GM21723 (cell line): ENCODE results near the gene ZSWIM5.
"Not testable (repeated sequence)": the region's sequence is repeated elsewhere in the genome, so short reads cannot be mapped to it uniquely, and the experiment has no call there.

Source experiments
- ATAC-seq: cut with Tn5 transposase; IDR thresholded peaks from one replicate; pipeline ENCODE4 v1.9.1; 2021; ENCODE audit warnings: mild to moderate bottlenecking, moderate library complexity; ENCODE audit not compliant: unreplicated experiment

Gene ZSWIM5

DNA sequence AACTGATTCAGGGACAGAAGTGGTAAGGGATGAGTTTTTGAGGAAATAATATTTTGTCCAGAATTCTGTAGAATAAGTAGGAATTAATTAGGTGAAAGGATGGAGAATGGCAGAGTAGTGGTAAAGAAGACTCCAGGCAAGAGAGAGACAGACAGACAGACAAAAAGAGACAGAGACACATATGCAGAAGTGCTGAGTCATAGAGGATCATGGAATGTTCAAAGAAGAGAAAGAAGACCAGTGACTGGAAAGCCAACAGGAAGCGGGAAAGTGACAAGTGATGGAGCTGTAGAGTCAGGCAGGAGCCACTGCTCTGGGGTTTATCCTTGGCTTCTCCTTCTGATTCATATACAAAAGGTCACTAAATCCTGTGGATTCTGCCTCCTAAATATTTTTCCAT lies 108.5 kb downstream of the ZSWIM5 start:
- ATAC-seq = no peak

DNA sequence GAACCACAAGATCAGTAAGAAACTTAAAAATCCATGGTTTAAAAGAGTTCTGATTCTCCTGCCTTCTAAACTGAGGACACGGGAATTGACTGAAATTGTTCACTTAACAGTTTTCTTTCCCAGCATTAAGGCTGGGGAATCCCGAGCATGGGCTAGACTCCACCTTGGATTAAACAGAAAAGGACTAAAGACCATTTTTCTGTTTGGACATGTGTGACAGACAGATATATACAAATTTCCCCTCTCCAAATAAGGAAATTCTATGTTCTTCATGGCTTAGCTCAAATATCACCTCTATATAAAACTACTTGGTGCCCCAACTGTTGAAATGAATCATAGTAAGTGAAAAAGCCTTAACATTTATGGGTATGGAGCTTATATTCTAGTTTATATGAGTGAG lies 109.3 kb downstream of the ZSWIM5 start:
- no peak for ATAC-seq

DNA sequence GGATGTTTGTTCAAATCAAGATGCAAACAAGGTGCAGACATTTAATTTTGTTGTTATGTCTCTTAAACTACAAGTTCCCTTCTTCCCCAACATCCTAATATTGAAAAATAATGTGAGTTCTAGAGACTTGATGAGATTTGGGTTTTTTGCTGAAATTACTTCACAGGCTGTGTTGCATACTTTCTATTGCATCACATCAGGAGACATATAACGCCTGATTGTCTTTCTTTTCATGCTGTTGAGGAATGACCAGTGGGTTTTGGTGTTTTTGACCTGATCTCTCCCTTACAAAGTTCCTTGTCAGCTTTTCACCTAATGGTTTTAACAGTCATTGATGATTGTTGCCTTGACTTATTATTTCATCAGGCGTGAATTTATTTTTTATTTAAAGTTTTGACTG lies 111.0 kb downstream of the ZSWIM5 start:
- ATAC-seq = no peak

DNA sequence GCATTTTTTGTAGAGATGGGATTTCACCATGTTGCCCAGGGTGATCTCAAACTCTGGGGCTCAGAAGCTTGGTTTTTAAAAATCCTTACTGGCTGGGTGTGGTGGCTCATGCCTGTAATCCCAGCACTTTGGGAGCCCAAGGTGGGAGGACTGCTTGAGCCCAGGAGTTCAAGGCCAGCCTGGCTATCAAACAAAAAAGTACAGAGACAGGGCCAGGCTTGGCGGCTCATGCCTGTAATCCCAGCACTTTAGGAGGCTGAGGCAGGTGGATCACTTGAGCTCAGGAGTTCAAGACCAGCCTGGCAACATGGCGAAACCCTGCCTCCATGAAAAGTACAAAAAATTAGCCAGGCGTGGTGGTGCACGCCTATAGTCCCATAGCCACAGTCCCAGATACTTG lies 112.0 kb downstream of the ZSWIM5 start:
- not testable (repeated sequence) for ATAC-seq

DNA sequence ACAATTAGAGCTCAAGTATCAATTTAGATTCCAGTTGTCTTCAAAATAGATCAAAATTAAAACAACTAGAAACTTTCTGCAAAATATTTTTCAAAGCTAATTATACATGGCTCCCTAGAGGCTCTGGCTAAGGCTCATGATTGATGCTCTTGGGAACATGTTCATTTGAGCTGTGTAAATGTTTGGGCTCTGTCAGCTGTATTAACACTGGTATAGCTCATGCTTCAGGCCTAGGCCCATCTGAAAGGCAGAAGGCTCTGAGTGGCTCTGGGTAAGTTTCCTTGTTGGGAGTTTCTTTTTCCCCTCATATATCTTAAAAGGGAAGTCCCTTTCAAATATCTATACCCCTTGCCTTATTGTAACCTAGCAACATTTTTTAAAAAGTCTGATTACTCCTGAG lies 113.1 kb downstream of the ZSWIM5 start:
- no peak for ATAC-seq

DNA sequence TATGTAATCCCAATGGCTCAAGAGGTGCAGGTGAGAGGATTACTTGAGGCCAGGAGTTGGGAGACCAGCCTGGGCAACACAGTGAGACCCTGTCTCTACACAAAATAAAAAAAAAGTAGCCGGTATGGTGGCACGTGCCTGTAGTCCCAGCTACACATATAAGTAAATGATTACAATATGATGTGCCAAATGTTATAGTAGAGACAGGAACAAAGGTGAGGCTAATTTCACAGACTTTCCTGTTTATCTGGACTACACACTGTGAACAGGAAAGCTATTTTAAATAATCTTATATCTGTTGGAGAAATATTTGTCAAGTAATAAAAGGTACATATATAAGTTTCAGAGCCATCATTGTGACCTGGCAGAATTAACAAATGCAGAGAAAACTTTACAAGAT lies 116.7 kb downstream of the ZSWIM5 start:
- no peak for ATAC-seq

DNA sequence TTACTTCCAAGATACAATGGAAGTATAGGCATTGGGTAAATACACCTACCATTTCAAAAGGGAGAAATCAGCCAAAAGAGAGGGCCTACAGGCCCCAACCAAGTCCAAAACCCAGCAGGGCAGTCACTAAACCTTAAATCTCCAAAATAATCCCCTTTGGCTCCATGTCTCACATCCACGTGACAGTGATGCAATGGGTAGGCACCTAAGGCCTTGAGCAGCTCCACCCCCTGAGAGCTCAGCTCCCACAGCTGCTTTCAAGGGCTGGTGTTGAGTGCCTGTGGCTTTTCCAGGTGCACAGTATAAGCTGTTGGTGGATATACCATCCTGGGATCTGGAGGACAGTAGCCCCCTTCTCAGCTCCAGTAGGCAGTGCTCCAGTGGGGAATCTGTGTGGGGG lies 121.8 kb downstream of the ZSWIM5 start:
- ATAC-seq = no peak

DNA sequence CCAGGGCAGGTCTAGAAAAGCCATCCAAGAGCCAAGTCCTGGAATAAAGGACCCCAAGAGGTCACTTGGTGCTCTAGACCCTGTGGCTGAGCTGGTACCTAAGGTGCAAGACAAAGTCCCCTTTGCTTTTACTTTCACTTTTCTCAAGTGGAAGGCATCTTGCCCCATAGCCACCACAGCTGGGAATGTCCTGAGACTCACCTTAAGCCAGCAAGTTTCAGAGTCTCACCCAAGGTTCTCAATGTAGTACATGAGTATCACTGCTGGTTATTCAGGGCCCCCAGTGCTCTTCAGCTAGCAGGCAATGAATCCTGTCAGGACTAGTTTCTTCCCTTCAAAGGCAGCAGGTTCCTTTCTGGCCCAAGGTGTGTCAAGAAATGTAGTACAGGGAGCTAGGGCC lies 126.9 kb downstream of the ZSWIM5 start:
- ATAC-seq = no peak

DNA sequence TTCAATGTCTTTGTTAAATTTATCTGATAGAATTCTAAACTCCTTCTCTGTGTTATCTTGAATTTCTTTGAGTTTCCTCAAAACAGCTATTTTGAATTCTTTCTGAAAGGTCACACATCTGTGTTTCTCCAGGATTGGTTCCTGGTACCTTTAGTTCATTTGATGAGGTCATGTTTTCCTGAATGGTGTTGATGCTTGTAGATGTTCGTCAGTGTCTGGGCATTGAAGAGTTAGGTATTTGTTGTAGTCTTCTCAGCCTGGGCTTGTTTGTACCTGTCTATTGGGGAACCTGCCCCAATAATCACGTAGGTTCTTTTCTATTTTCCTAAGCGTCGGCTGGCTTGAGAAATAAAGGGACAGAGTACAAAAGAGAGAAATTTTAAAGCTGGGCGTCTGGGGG lies 129.4 kb downstream of the ZSWIM5 start:
- ATAC-seq = not testable (repeated sequence)

DNA sequence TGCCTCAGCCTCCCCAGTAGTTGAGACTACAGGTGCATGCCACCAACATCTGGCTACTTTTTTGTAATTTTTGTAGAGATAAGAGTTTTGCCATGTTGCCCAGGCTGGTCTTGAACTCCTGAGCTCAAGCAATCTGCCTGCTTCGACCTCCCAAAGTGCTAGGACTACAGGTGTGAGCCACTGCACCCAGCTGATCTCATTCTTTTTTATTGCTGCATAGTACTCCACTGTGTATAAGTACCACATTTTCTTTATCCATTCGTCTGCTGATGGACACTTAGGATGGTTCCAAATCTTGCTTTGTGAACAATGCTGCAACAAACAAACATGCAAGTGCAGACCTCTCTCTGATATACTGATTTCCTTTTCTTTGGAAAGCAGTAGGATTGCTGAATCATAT lies 134.8 kb downstream of the ZSWIM5 start:
- no peak for ATAC-seq

DNA sequence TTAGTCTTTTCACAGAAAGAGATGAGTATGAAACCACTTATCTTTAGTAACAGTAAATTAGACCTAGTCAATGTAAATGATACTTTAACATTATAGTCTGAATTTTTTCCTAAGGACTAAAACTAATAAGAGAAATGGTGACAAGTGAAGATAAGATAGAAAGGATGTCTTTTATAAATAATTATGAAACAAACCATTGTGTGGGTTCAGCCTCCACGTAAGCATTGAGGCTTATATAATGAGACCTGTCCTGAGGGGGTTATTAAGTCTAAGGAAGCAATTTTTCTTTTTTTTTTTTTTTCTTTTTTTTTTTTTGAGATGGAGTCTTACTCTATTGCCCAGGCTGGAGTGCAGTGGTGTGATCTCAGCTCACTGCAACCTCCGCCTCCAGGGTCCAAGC lies 138.6 kb downstream of the ZSWIM5 start:
- ATAC-seq = no peak

DNA sequence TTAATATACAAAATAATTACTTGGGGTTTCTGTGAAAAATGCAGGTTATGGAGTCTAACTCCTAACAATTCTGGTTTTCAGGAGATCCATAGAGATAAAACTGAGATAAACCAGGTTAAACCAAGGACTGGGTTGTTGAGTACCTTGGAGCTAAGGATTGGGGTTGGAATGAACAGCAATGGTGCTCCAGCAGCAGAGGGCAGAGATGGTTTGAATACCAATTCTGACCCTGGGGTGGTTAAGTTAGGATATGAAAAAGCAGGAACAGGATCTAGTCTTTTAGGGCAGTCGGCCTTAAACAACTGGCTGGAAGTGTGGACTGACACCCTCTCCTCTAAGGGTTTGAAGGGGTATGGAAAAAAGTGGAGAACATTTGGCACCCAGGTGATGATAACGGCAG lies 141.3 kb downstream of the ZSWIM5 start:
- ATAC-seq = no peak

DNA sequence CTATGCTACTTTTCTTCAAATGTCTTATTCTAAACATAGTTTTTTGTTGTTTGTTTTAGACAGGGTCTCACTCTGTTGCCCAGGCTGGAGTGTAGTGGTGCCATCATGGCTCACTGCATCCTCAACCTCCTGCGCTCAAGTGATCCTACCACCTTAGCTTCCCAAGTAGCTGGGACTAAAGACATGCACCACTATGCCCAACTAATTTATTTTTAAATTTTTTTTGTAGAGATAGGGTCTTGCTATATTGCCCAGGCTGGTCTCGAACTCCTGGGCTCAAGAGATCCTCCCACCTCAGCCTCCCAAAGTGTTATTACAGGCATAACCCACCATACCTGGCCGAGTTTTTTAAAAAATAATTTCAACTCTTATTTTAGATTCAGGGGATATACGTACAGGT lies 143.9 kb downstream of the ZSWIM5 start:
- not testable (repeated sequence) for ATAC-seq

DNA sequence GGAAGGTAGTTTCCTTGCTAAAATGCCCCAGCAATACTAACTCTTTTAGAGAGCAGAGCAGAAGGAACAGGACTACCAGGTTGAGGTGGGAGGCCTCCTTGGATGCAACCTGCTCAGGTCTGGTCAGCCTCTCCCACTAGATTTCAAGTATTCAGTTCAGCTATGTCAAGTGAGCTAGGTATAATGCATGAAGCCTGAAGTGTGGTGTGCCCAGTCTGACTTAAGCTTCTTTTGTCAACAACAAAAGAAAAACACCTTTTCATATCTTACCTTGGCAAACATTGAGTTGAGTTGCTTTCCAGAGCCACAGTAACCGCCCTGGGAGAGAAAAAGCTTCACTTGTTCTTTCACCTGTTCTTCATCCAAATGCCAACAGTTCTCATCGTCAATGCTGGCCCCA lies 146.6 kb downstream of the ZSWIM5 start:
- no peak for ATAC-seq

DNA sequence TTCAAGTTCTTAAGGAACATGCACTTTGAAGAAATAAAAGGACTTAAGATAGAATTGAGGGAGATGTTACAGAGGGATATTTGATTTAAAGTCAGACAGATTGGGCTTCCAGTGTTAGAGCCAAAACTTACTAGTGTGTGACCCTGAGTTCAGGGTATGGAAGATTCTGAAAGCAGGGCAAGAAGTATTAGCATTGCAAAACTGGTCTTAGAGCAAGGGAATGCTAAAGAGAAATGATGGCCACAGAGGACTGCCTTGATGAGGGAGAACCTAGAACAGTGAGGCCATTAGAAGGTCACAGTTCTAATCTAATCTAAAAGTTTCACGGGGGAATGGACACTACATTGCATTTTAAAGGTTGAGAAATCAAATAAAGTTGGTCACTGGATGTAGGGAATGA lies 148.9 kb downstream of the ZSWIM5 start:
- no peak for ATAC-seq

DNA sequence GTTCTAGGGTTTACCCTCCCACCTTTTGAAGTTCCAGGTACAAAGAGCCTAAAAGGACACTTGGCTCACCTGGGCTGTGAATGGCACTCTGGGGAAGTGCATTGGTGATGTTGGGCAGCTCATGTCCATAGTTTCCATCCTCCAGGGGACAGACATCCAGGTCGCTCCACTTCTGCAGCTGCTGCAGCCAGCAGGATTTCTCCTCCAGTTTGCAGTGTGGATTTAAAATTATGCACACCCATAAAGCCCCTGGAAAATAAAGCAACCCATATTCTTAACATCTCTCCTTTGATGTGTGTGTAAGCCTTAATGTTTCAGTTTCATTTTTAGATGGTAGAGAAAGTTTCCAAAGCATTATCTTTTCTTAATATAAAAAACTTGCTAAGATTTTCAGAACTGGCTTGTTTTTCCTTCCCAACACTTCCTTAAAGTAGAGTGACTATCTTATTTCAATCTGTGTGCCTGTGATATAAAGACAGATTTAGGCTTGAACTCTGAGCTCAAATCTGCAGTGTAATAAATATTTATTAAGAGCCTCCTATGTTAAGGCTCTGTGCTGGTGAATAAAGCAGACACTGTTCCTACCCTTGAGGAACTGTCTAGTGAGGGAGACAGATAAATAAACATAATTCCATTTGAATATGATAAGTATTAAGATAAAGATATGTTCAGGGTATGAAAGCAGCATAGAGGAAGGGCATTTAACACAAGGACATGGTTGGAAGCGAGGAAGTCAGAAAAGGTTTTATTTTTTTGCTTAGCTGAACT lies 155.2 kb downstream of the ZSWIM5 start:
- no peak for ATAC-seq

DNA sequence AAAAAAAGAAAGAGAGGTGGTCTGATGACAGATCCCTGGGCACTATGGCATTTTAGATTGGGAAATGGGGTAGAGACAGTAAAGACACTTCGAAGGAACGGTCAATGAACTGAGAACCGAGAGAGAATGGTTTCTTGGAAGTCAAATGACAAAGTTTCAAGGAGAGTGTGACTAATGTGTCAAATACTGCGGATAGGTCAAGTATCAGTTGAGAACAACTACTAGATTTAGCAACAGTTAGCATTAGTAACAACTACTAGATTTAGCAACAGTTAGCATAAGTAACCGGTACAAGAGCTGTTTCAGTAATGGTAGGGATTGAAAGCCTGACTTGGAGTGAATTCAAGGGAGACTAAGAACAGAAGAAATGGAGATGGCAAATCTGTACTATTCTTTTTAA lies 159.4 kb downstream of the ZSWIM5 start:
- no peak for ATAC-seq

DNA sequence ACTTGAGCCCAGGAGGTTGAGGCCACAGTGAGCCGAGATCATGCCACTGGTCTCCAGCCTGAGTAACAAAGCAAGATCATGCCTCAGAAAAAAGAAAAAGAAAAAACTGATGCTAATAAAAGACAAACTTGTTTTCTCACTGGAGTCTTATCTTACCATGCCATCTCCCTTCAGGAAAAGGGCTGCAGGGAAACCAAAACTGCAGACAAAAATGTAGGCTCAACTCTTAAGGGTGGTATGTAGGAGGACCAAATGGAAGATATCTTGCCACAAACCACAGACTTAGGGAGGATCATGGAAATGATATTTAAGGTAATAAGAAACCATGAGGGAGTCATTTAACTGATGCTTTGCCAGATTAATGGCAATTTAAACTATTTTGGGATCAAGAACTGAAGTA lies 161.5 kb downstream of the ZSWIM5 start:
- no peak for ATAC-seq

DNA sequence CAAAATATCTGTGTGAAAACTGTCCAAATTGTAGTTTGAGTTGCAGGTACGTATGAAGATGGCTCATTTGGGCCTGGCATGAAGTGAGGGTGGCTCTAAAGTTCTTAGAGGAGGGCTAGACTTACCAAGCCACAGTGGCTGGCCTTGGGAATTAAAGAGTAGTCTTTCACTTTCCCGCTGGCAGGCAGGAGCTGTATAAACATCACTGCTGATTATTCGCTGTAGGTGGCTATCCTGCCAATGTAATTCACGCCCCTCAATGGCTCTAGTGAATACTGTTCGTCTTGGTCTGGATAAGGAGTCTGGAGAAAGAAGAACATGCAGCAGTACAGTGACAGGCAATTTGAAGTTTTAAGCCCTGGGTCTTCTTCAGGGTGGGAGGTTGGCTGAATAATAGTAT lies 163.3 kb downstream of the ZSWIM5 start:
- ATAC-seq = no peak

DNA sequence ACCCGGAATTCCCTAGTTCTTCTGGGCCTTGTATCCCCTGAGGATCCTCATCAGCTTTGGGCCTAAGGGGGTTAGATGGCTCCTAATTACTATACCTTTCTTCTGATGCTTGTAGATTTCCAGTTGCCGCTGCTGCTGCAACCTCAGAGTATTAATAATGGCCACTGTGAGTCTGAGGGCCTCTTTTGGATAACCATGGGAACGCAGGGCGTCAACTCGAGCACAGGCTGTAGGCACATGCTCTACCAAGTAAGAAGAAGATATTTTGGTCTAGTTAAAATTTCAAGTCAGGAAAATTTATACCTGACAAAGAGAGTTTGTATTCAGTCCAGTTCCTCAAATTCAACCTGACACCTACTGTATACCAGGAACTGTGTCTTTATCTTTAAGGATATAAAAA lies 166.1 kb downstream of the ZSWIM5 start:
- ATAC-seq = no peak

DNA sequence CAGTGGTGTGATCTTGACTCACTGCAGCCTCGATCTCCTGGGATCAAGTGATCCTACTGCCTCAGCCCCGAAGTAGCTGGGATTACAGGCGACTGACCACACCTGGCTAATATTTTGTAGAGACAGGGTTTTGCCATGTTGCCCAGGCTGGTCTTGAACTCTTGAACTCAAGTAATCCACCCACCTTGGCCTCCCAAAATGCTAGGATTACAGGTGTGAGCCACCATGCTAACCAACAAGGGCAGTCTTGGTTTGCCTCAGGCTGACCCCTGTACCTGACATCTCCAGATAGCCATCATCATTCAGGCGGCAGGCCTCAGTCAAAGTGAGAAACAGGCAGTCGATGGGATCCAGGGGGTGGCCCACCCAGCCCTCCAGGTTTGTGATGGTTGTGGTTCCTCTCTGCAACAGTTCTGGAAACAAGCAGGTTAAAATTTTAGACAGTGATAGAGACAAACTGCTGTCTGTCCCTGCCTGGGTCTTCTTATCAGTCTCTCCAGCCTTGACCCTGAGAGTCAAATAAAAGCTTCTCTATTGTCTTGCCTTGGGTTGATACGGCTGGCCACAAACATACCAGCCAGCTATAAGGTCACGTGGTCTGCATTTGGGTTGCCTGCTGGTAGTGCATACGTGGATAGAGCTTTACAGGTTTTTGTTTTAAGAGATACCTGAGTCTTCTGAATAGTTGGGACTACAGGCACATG lies 167.6 kb downstream of the ZSWIM5 start:
- no peak for ATAC-seq

DNA sequence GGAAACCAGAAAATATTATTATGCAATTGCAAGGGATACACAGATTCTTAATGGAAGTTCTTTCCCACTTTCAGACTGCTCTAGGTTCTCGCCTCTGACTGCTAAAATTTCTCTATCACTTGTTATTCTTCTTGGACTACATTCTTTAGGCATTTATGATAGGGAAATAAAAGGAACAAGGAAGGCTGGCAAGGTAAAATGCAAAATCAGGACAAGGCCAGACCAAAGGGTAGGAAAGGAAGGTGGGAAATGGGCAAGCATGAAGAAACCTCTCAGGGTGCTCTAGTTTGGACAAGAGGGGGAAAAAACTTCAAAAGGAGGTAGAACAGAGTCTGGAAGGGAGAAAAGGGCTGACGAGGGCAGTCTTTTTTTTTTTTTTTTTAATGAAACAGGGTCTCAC lies 168.2 kb downstream of the ZSWIM5 start:
- no peak for ATAC-seq

DNA sequence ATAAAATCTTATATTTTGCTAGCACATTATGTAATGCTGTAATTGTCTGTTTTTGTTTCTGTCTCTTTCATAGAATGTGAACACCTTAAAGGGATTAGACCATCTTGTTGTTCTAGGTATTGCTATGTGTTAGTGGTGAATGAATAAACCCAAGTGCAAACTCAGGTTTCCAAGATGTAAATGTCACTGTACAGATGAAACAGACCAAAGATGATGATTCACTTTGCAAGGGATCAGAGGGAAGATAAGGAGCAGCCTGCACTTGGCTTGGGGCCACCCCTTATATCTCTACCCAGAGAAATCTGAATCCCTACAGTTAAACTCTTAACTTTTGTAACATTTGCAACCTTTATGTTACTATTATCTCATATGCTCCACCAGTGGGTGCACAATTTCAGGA lies 168.9 kb downstream of the ZSWIM5 start:
- no peak for ATAC-seq
